GM12878 (cell line): ENCODE results near the gene PCSK1. TPM values are rescaled to one million over a fixed set of nuclear protein-coding genes. Genes with fewer than 3 reads are reported as not detected.

Experiments used
- ATAC-seq: fragments of 200-7000 bp; cut with Tn5 transposase; 3 replicates; pipeline ENCODE4 v1.9.1; 2020; ENCODE audit warnings: mild to moderate bottlenecking, moderate library complexity
- BruUV-seq: library from RNA; stranded (reverse); fragments of 400-500 nt; replicated peaks from 2 replicates; lab custom pipeline; 2021; lab: Mats Ljungman, UMichigan
- CTCF ChIA-PET: fragments of 300-600 bp; sonication (Branson Sonifier 250); formaldehyde crosslinking; extraction: SDS; loops from one replicate; lab custom pipeline; 2021; ENCODE audit warnings: inconsistent platforms; lab: Yijun Ruan, JAX
- POLR2A ChIA-PET: fragments of 350-600 bp; formaldehyde crosslinking; extraction: SDS; loops from one replicate; lab custom pipeline; 2021; ENCODE audit warnings: inconsistent platforms; lab: Charles Lee
- RAD21 ChIA-PET: fragments of 300-600 bp; sonication (Branson Sonifier 250); formaldehyde crosslinking; loops from one replicate; lab custom pipeline; 2023; ENCODE audit warnings: antibody characterized with exemption; ENCODE audit not compliant: unreplicated experiment; lab: Charles Lee
- SMC1A ChIA-PET: fragments of 300-600 bp; sonication (Branson Sonifier 250); formaldehyde crosslinking; loops from one replicate; lab custom pipeline; 2023; ENCODE audit not compliant: unreplicated experiment, uncharacterized antibody; lab: Charles Lee
- DNase-seq: peaks from one replicate; pipeline ENCODE4 v3.0.0-alpha.2; 2011; ENCODE audit warnings: low read depth, low spot score
- FAIRE-seq: peaks from 3 replicates; lab custom pipeline; 2011; peaks lifted over from hg19 to GRCh38; lab: Jason Lieb, UNC
- H2AFZ ChIP-seq: 2 replicates; pipeline ENCODE4 v1.6.0; 2011; ENCODE audit warnings: low read depth, low read length, control low read depth; ENCODE audit not compliant: control insufficient read depth
- H3K27ac ChIP-seq: 2 replicates; pipeline ENCODE4 v1.5.1; 2011; ENCODE audit warnings: control low read depth; ENCODE audit not compliant: control insufficient read depth, insufficient read depth
- H3K27me3 ChIP-seq, 2 experiments: replicated peaks in 1 of 2; 2 replicates each; pipeline versions ENCODE4 v1.6.0 to v1.6.1; 2011; ENCODE audit warnings: low read length in 1 of 2; ENCODE audit not compliant: control insufficient read depth in 2 of 2, insufficient read depth in 2 of 2
- H3K36me3 ChIP-seq, 2 experiments: 2 replicates each; pipeline ENCODE4 v1.5.1; 2011; ENCODE audit warnings: low read length in 1 of 2; ENCODE audit not compliant: control insufficient read depth in 2 of 2, insufficient read depth in 2 of 2
- H3K4me1 ChIP-seq: 2 replicates; pipeline ENCODE4 v1.6.1; 2011; ENCODE audit warnings: mild to moderate bottlenecking, low read length, moderate library complexity, mixed read lengths; ENCODE audit not compliant: control insufficient read depth, insufficient read depth
- H3K4me2 ChIP-seq: 2 replicates; pipeline ENCODE4 v1.6.0; 2011; ENCODE audit warnings: control low read depth; ENCODE audit not compliant: control insufficient read depth, insufficient read depth
- H3K4me3 ChIP-seq: fragments of 200-600 bp; sonication (generic); 2 replicates; pipeline ENCODE4 v1.5.1; 2016
- H3K79me2 ChIP-seq: 2 replicates; pipeline ENCODE4 v1.6.0; 2011; ENCODE audit warnings: low read length; ENCODE audit not compliant: control insufficient read depth, insufficient read depth
- H3K9ac ChIP-seq: 2 replicates; pipeline ENCODE4 v1.8.0; 2011; ENCODE audit warnings: low read length, control low read depth, mixed read lengths; ENCODE audit not compliant: control insufficient read depth, insufficient read depth
- H3K9me3 ChIP-seq: replicated peaks from 3 replicates; pipeline ENCODE4 v1.5.1; 2011; ENCODE audit warnings: mild to moderate bottlenecking, low read length; ENCODE audit not compliant: control insufficient read depth, insufficient read depth
- H4K20me1 ChIP-seq: 2 replicates; pipeline ENCODE4 v1.6.0; 2011; ENCODE audit not compliant: control insufficient read depth, insufficient read depth
- ASH2L ChIP-seq: fragments of 300-600, 200-600 bp; sonication (generic); IDR thresholded peaks from 2 replicates; pipeline ENCODE4 v1.6.1; 2017; ENCODE audit warnings: low read depth, mild to moderate bottlenecking, borderline replicate concordance
- CEBPZ ChIP-seq: fragments of 150-350 bp; IDR thresholded peaks from 2 replicates; pipeline ENCODE4 v1.6.1; 2016; ENCODE audit warnings: low read depth, low read length
- DPF2 ChIP-seq: fragments of 450-650 bp; IDR thresholded peaks from 2 replicates; pipeline ENCODE4 v1.6.1; 2017; ENCODE audit warnings: mild to moderate bottlenecking
- FOXM1 ChIP-seq: IDR thresholded peaks from 2 replicates; pipeline ENCODE4 v1.6.1; 2012; ENCODE audit warnings: low read depth, mild to moderate bottlenecking, inconsistent platforms, low read length, moderate library complexity
- NFIC ChIP-seq: IDR thresholded peaks from 2 replicates; pipeline ENCODE4 v1.6.1; 2012; ENCODE audit warnings: low read depth, mild to moderate bottlenecking, inconsistent platforms, low read length, moderate library complexity
- NFXL1 ChIP-seq: fragments of 450-650 bp; IDR thresholded peaks from 2 replicates; pipeline ENCODE4 v1.6.1; 2017; ENCODE audit warnings: antibody characterized with exemption, mild to moderate bottlenecking, borderline replicate concordance
- NKRF ChIP-seq: fragments of 450-650 bp; conservative IDR thresholded peaks from 2 replicates; pipeline ENCODE4 v1.6.1; 2017; ENCODE audit warnings: mild to moderate bottlenecking, moderate library complexity
- POLR2AphosphoS2 ChIP-seq: IDR thresholded peaks from 2 replicates; pipeline ENCODE4 v1.6.1; 2011; ENCODE audit warnings: low read depth, mild to moderate bottlenecking, low read length, improper control_type of control experiment, moderate library complexity
- SP1 ChIP-seq: IDR thresholded peaks from one replicate; pipeline ENCODE4 v1.6.1; 2011; ENCODE audit warnings: low read depth, low read length
- SRF ChIP-seq, 2 experiments: IDR thresholded peaks; 2 replicates each; pipeline ENCODE4 v1.6.1; 2011; ENCODE audit warnings: low read depth in 2 of 2, low read length in 2 of 2, mild to moderate bottlenecking in 1 of 2, moderate library complexity in 1 of 2
- TCF7 ChIP-seq: IDR thresholded peaks from 2 replicates; pipeline ENCODE4 v1.6.1; 2014; ENCODE audit warnings: antibody characterized with exemption, borderline replicate concordance
- ZNF384 ChIP-seq: IDR thresholded peaks from 2 replicates; pipeline ENCODE4 v1.6.1; 2012; ENCODE audit warnings: low read depth, mild to moderate bottlenecking, low read length, improper control_type of control experiment, borderline replicate concordance
- WGBS: methylation state at CpG from one replicate; pipeline ENCODE4 v1.1.6; 2016; ENCODE audit warnings: low lambda C conversion rate; ENCODE audit not compliant: insufficient replicate concordance, insufficient coverage; ENCODE audit errors: missing lambda C conversion rate; 5-methylcytosine and 5-hydroxymethylcytosine counted together
- in situ Hi-C: fragments of 300-500 bp; cut with MboI; formaldehyde crosslinking; loops from 9 replicates; pipeline ENCODE4 v1.14.3; 2018; ENCODE audit warnings: mixed read lengths
- intact Hi-C: fragments of 100-400 bp; cut with micrococcal nuclease; formaldehyde crosslinking; loops from one replicate; pipeline ENCODE4 v1.14.2; 2022; ENCODE audit not compliant: unreplicated experiment
- polyA plus RNA-seq, 11 experiments: library from polyadenylated mRNA; depleted of rRNA in 4 of 11; unstranded in 6 of 11; stranded (reverse) in 5 of 11; fragments of >200 nt; fragmentation: Nextera tagmentation in 4 of 11; fragmentation: Illumina TruSeq in 1 of 11; extraction: Ambion mirVana in 4 of 11; extraction: Trizol in 1 of 11; gene quantifications; 1 replicate in 1 of 11; 2 replicates in 10 of 11; pipeline versions ENCODE4 v1.2.1 to v1.2.3, GENCODE V29; 2011 to 2016; ENCODE audit warnings: inconsistent platforms in 2 of 11, missing spikeins in 2 of 11, low read depth in 1 of 11
- total RNA-seq, 4 experiments: library from RNA; depleted of rRNA in 3 of 4; stranded (reverse); fragments of >200 nt in 3 of 4; fragmentation: Illumina TruSeq in 1 of 4; extraction: Trizol in 1 of 4; gene quantifications; 2 replicates each; pipeline versions ENCODE4 v1.2.1 to v1.2.3, GENCODE V29; 2013 to 2021

PCSK1 gene
- total and polyA plus RNA-seq, 10 of the 15 experiments (the other 5 are each of a cell fraction or from before 2014, with no cell fraction given): 0.03 to 0.24 (median 0.07) TPM; not detected in 4

GRCh38 chr5:96440185-96440538 is 7.1 kb upstream of the PCSK1 start:
- Histone ChIP-seq H3K27ac (peak overlapping the region; percentile 27; the same call in 1 of the 2 replicates), H3K4me1 (peaks cover 11% of the 10 kb centered on the region), H3K27me3 (no peaks in the 10 kb centered on the region), H3K9me3 (no peaks in the 10 kb centered on the region), H2AFZ (peak overlapping the region; percentile 45; the same call in 1 of the 2 replicates), H3K4me2 (peak overlapping the region; percentile 75), H3K4me3 (no peak overlapping the region), H3K79me2 (no peaks in the 10 kb centered on the region)
- intact Hi-C loops (loop anchor here (1.0 kb wide), 1 partner anchor 96 kb away; no protein-coding TSS in a partner anchor), in situ Hi-C loops (loop anchor here (5.0 kb wide), 1 partner anchor 583 kb away; no protein-coding TSS in a partner anchor)
- ChIA-PET SMC1A (interaction anchor here (0.6 to 2.9 kb wide), 26 partner anchors 9 to 1430 kb away, joined by 3 to 47 read pairs (median 4); no protein-coding TSS in a partner anchor), POLR2A (interaction anchor here (0.6 to 0.7 kb wide), 6 partner anchors 8 to 1660 kb away, joined by 3 to 5 read pairs (median 4); no protein-coding TSS in a partner anchor), CTCF (interaction anchor here (0.7 to 5.3 kb wide), 33 partner anchors 8 to 655 kb away, joined by 3 to 102 read pairs (median 4); no protein-coding TSS in a partner anchor), RAD21 (interaction anchor here (0.8 to 2.7 kb wide), 16 partner anchors 8 to 592 kb away, joined by 3 to 21 read pairs (median 5); no protein-coding TSS in a partner anchor)
- FAIRE-seq (no peak), ATAC-seq (peak; percentile 64), DNase-seq (no peak)
- BruUV-seq: no TSS peak
- WGBS: 0% methylated on average over 2 of the region's 2 CpGs
- TF ChIP-seq CEBPZ: no peak
- TF ChIP-seq SP1: no peak
- no peak for TF ChIP-seq NFXL1
- no peak for TF ChIP-seq NKRF
- no peak for TF ChIP-seq TCF7
- TF ChIP-seq NFIC: no peak
- TF ChIP-seq DPF2: no peak
- no peak for TF ChIP-seq ZNF384
- TF ChIP-seq ASH2L: no peak
- TF ChIP-seq POLR2AphosphoS2: no peak
- no peak for TF ChIP-seq SRF (IDR thresholded peaks at IDR 0.05; ENCODE audit: low read depth in 2 of 2, low read length in 2 of 2)
- TF ChIP-seq FOXM1: no peak
- TF ChIP-seq, all 136 proteins: peak for 0
- H3K9ac ChIP-seq: no peak overlapping the region
- H4K20me1 ChIP-seq: no peaks in the 10 kb centered on the region
- no peaks in the 10 kb centered on the region for H3K36me3 ChIP-seq
